Panc1 (cell line): ENCODE results near the gene STK35. TPM values are rescaled to one million over a fixed set of nuclear protein-coding genes. Genes with fewer than 3 reads are reported as not detected.

Experiments used
- ATAC-seq: fragments of 200-7000 bp; cut with Tn5 transposase; 2 replicates; pipeline ENCODE4 v1.9.1; 2020; ENCODE audit warnings: mild to moderate bottlenecking, moderate library complexity
- BruUV-seq: library from RNA; stranded (reverse); fragments of 400-500 nt; replicated peaks from 2 replicates; lab custom pipeline; 2021; lab: Mats Ljungman, UMichigan
- CTCF ChIA-PET: fragments of 300-600 bp; sonication (Branson Sonifier 250); formaldehyde crosslinking; loops from one replicate; lab custom pipeline; 2022; ENCODE audit warnings: antibody characterized with exemption; lab: Charles Lee
- POLR2A ChIA-PET: fragments of 300-600 bp; sonication (Branson Sonifier 250); formaldehyde crosslinking; loops from one replicate; lab custom pipeline; 2022; ENCODE audit warnings: antibody characterized with exemption; lab: Charles Lee
- DNase-seq: peaks from one replicate; pipeline ENCODE4 v3.0.0-alpha.2; 2010; ENCODE audit warnings: low read depth, low spot score
- H3K27ac ChIP-seq: 2 replicates; pipeline ENCODE4 v1.5.1; 2011; ENCODE audit warnings: mild to moderate bottlenecking, low read length, inconsistent platforms
- H3K27me3 ChIP-seq: fragments of 200-500 bp; sonication (Bioruptor generic); 2 replicates; pipeline ENCODE4 v1.6.0; 2014; ENCODE audit warnings: low read length, inconsistent platforms; ENCODE audit not compliant: control insufficient read depth, insufficient read depth
- H3K36me3 ChIP-seq: fragments of 200-500 bp; sonication (Bioruptor generic); 2 replicates; pipeline ENCODE4 v1.5.1; 2014; ENCODE audit warnings: inconsistent platforms, mild to moderate bottlenecking, low read length, moderate library complexity; ENCODE audit not compliant: control insufficient read depth, insufficient read depth
- H3K4me1 ChIP-seq: 2 replicates; pipeline ENCODE4 v1.5.1; 2011; ENCODE audit warnings: inconsistent platforms, mild to moderate bottlenecking, low read length, moderate library complexity; ENCODE audit not compliant: control insufficient read depth, insufficient read depth
- H3K4me3 ChIP-seq, 2 experiments: 2 replicates each; pipeline ENCODE4 v1.5.1; 2011 to 2012; ENCODE audit warnings: low read depth in 2 of 2, low read length in 2 of 2, mild to moderate bottlenecking in 2 of 2, inconsistent platforms in 1 of 2, moderate library complexity in 1 of 2
- H3K9me3 ChIP-seq: fragments of 200-500 bp; sonication (Bioruptor generic); 2 replicates; pipeline ENCODE4 v1.5.1; 2014; ENCODE audit warnings: low read depth, mild to moderate bottlenecking, inconsistent platforms, low read length, moderate library complexity; ENCODE audit not compliant: control insufficient read depth, insufficient read depth
- CTCF ChIP-seq: fragments of 450-650 bp; IDR thresholded peaks from 2 replicates; pipeline ENCODE4 v1.5.1; 2017; ENCODE audit warnings: mild to moderate bottlenecking
- POLR2AphosphoS5 ChIP-seq: IDR thresholded peaks from 2 replicates; pipeline ENCODE4 v1.6.1; 2012; ENCODE audit warnings: mild to moderate bottlenecking, low read depth, low read length, moderate library complexity
- REST ChIP-seq, 2 experiments: IDR thresholded peaks; 2 replicates each; pipeline ENCODE4 v1.6.1; 2011 to 2012; ENCODE audit warnings: low read depth in 2 of 2, control low read depth in 1 of 2, low read length in 1 of 2, mild to moderate bottlenecking in 1 of 2, moderate library complexity in 1 of 2; ENCODE audit not compliant: insufficient read depth in 1 of 2
- SIN3A ChIP-seq: IDR thresholded peaks from 2 replicates; pipeline ENCODE4 v1.6.1; 2012; ENCODE audit warnings: low read depth, mild to moderate bottlenecking, low read length, moderate library complexity, borderline replicate concordance; ENCODE audit not compliant: insufficient read depth
- TCF7L2 ChIP-seq: IDR thresholded peaks from 2 replicates; pipeline ENCODE4 v1.6.1; 2011; ENCODE audit warnings: mild to moderate bottlenecking, low read depth, low read length, inconsistent platforms
- in situ Hi-C: cut with HindIII; loops from 2 replicates; pipeline ENCODE4 v1.10.0; 2016; ENCODE audit warnings: low sequenced_read_pairs, low pct_unique_long_range_greater_than_20kb
- intact Hi-C: fragments of 100-400 bp; cut with micrococcal nuclease; formaldehyde crosslinking; loops from one replicate; pipeline ENCODE4 v1.10.0; 2022; ENCODE audit not compliant: unreplicated experiment
- total RNA-seq: library from RNA; stranded (reverse); gene quantifications from one replicate; pipeline ENCODE4 v1.2.1, GENCODE V29; 2021; ENCODE audit not compliant: unreplicated experiment

Gene STK35
- total RNA-seq, 1 experiment from 2014 or later: 27.6 TPM

GRCh38 chr20:2088891-2089290 lies 12.7 kb upstream of the STK35 start:
- no TSS peak for BruUV-seq
- in situ Hi-C loops (no loop called here), intact Hi-C loops (no loop called here)
- POLR2A ChIA-PET: no interaction called here
- no peak overlapping the region for H3K27ac ChIP-seq
- TF ChIP-seq CTCF (no peak), SIN3A (no peak), POLR2AphosphoS5 (no peak), TCF7L2 (no peak), REST (IDR thresholded peaks at IDR 0.05; ENCODE audit: insufficient read depth in 1 of 2, low read depth in 2 of 2, low read length in 1 of 2) (no peak)
- H3K36me3 ChIP-seq: no peaks in the 10 kb centered on the region
- no peaks in the 10 kb centered on the region for H3K4me1 ChIP-seq
- no peak overlapping the region for H3K4me3 ChIP-seq
- H3K9me3 ChIP-seq: no peaks in the 10 kb centered on the region
- DNase-seq (no peak), ATAC-seq (no peak)
- H3K27me3 ChIP-seq: peaks cover 58% of the 10 kb centered on the region
- CTCF ChIA-PET: no interaction called here

- no TSS peak for BruUV-seq
- no peak for ATAC-seq
- in situ Hi-C loops (no loop called here), intact Hi-C loops (no loop called here)
- CTCF ChIA-PET: no interaction called here
- POLR2A ChIA-PET: no interaction called here
- H3K36me3 ChIP-seq: no peaks in the 10 kb centered on the region
- peaks cover 55% of the 10 kb centered on the region for H3K27me3 ChIP-seq
- H3K9me3 ChIP-seq: no peaks in the 10 kb centered on the region
- no peak overlapping the region for H3K27ac ChIP-seq
- no peaks in the 10 kb centered on the region for H3K4me1 ChIP-seq
- no peak overlapping the region for H3K4me3 ChIP-seq
- no peak for DNase-seq
- TF ChIP-seq POLR2AphosphoS5 (no peak), CTCF (no peak), TCF7L2 (no peak), REST (IDR thresholded peaks at IDR 0.05; ENCODE audit: insufficient read depth in 1 of 2, low read depth in 2 of 2, low read length in 1 of 2) (no peak), SIN3A (no peak)
Observed at GRCh38 chr20:2089447-2089846, 12.2 kb upstream of the STK35 start.
